Measurements from ENCODE around the gene NOL11.
A peak's percentile ranks its signal among the peaks of the same experiment; 100 is the strongest.
"Not testable (repeated sequence)": the region's sequence is repeated elsewhere in the genome, so short reads cannot be mapped to it uniquely, and the experiment has no call there.

Gene NOL11

GRCh38 chr17:67717624-67718324 is at the start of gene NOL11:
Gene NOL11 (plus strand): TSS chr17:67717936. CDS start chr17:67717948, 12 bp downstream.
- DNase-seq, result peak; percentile 99

- no peak for DNase-seq
Observed at GRCh38 chr17:67671493-67671892, 46.2 kb upstream of the NOL11 start.

- DNase-seq, result no peak
Observed at GRCh38 chr17:67672592-67673335, 45.0 kb upstream of the NOL11 start.

- DNase-seq, result no peak
Observed at GRCh38 chr17:67675481-67675880, 42.3 kb upstream of the NOL11 start.

GRCh38 chr17:67676305-67676704 is 41.4 kb upstream of the NOL11 start:
- DNase-seq, result no peak

GRCh38 chr17:67678414-67678813 is 39.3 kb upstream of the NOL11 start:
- DNase-seq, result no peak

GRCh38 chr17:67679225-67679624 is 38.5 kb upstream of the NOL11 start:
- no peak for DNase-seq

GRCh38 chr17:67679721-67680120 is 38.0 kb upstream of the NOL11 start:
- no peak for DNase-seq

GRCh38 chr17:67680445-67681224 is 37.1 kb upstream of the NOL11 start:
- DNase-seq, result no peak

- DNase-seq, result no peak
Observed at GRCh38 chr17:67682196-67682595, 35.5 kb upstream of the NOL11 start.

GRCh38 chr17:67685351-67685750 is 32.4 kb upstream of the NOL11 start:
- no peak for DNase-seq

GRCh38 chr17:67686241-67686640 is 31.5 kb upstream of the NOL11 start:
- no peak for DNase-seq

- no peak for DNase-seq
Observed at GRCh38 chr17:67687511-67687910, 30.2 kb upstream of the NOL11 start.

- DNase-seq, result no peak
Observed at GRCh38 chr17:67689534-67690177, 28.1 kb upstream of the NOL11 start.

GRCh38 chr17:67693811-67694210 is 23.9 kb upstream of the NOL11 start:
- DNase-seq, result no peak

GRCh38 chr17:67696347-67696746 is 21.4 kb upstream of the NOL11 start:
- no peak for DNase-seq

GRCh38 chr17:67696853-67697498 is 20.8 kb upstream of the NOL11 start:
- no peak for DNase-seq

- no peak for DNase-seq
Observed at GRCh38 chr17:67700037-67700724, 17.6 kb upstream of the NOL11 start.

GRCh38 chr17:67700725-67701119 is 17.0 kb upstream of the NOL11 start:
- DNase-seq, result no peak

- not testable (repeated sequence) for DNase-seq
Observed at GRCh38 chr17:67702861-67703260, 14.9 kb upstream of the NOL11 start.

- DNase-seq, result no peak
Observed at GRCh38 chr17:67707442-67707841, 10.3 kb upstream of the NOL11 start.

- DNase-seq, result no peak
Observed at GRCh38 chr17:67708378-67708777, 9.4 kb upstream of the NOL11 start.
